HK-2 (cell line): ENCODE data around the gene ANKEF1.

ENCODE experiments used
- DNase-seq: peaks from one replicate; pipeline ENCODE4 v3.0.0-alpha.2; 2018; ENCODE audit not compliant: unreplicated experiment

The ANKEF1 gene

GRCh38 chr20:10080574-10080973 lies 45.8 kb downstream of the ANKEF1 start:
- no peak for DNase-seq

- no peak for DNase-seq
Measured at GRCh38 chr20:10089871-10090587, 55.2 kb downstream of the ANKEF1 start.

- peak; percentile 19 for DNase-seq
Measured at GRCh38 chr20:10090588-10091166, 55.9 kb downstream of the ANKEF1 start.

GRCh38 chr20:10093087-10093591 lies 58.4 kb downstream of the ANKEF1 start:
- DNase-seq: no peak

GRCh38 chr20:10094566-10095173 lies 59.9 kb downstream of the ANKEF1 start:
- no peak for DNase-seq

- no peak for DNase-seq
Measured at GRCh38 chr20:10096790-10097189, 62.0 kb downstream of the ANKEF1 start.

- no peak for DNase-seq
Measured at GRCh38 chr20:10105046-10105445, 70.3 kb downstream of the ANKEF1 start.
